GM12878 (cell line): ENCODE results near the gene FLT1. TPM values are rescaled to one million over a fixed set of nuclear protein-coding genes. Genes with fewer than 3 reads are reported as not detected.

Experiments used
- CBFB ChIP-seq: IDR thresholded peaks from 2 replicates; pipeline ENCODE4 v1.6.1; 2016; ENCODE audit warnings: antibody characterized with exemption, low read depth
- CBX3 ChIP-seq: fragments of 200-600 bp; sonication (generic); IDR thresholded peaks from 2 replicates; pipeline ENCODE4 v1.6.1; 2016; ENCODE audit warnings: low read depth, borderline replicate concordance
- CEBPB ChIP-seq, 2 experiments: fragments of 150-350 bp in 1 of 2; IDR thresholded peaks; 2 replicates each; pipeline ENCODE4 v1.6.1; 2012 to 2014; ENCODE audit warnings: low read depth in 2 of 2, low read length in 2 of 2, borderline replicate concordance in 1 of 2, inconsistent platforms in 1 of 2
- CHD4 ChIP-seq: fragments of 200-600 bp; sonication (generic); IDR thresholded peaks from 2 replicates; pipeline ENCODE4 v1.6.1; 2016; ENCODE audit warnings: mild to moderate bottlenecking
- CREB1 ChIP-seq: IDR thresholded peaks from 2 replicates; pipeline ENCODE4 v1.6.1; 2012; ENCODE audit warnings: low read depth, mild to moderate bottlenecking, inconsistent platforms
- EED ChIP-seq: sonication (generic); IDR thresholded peaks from 2 replicates; pipeline ENCODE4 v1.6.1; 2016; ENCODE audit warnings: antibody characterized with exemption, low read depth
- FOS ChIP-seq: IDR thresholded peaks from 3 replicates; pipeline ENCODE4 v1.6.1; 2011; ENCODE audit warnings: borderline replicate concordance; ENCODE audit not compliant: insufficient read length; ENCODE audit errors: extremely low read depth
- GATAD2B ChIP-seq: fragments of 450-650 bp; conservative IDR thresholded peaks from 2 replicates; pipeline ENCODE4 v1.6.1; 2017; ENCODE audit warnings: low read depth, mild to moderate bottlenecking, moderate library complexity
- HDGF ChIP-seq: fragments of 450-650 bp; IDR thresholded peaks from 2 replicates; pipeline ENCODE4 v1.6.1; 2016; ENCODE audit warnings: antibody characterized with exemption
- IKZF1 ChIP-seq: fragments of 450-650 bp; conservative IDR thresholded peaks from 2 replicates; pipeline ENCODE4 v1.6.1; 2017; ENCODE audit warnings: antibody characterized with exemption, mild to moderate bottlenecking
- MEF2A ChIP-seq: IDR thresholded peaks from 2 replicates; pipeline ENCODE4 v1.6.1; 2011; ENCODE audit warnings: low read depth, mild to moderate bottlenecking, low read length, moderate library complexity; ENCODE audit not compliant: insufficient read depth
- NFXL1 ChIP-seq: fragments of 450-650 bp; IDR thresholded peaks from 2 replicates; pipeline ENCODE4 v1.6.1; 2017; ENCODE audit warnings: antibody characterized with exemption, mild to moderate bottlenecking, borderline replicate concordance
- RB1 ChIP-seq: fragments of 450-650 bp; formaldehyde crosslinking; IDR thresholded peaks from 2 replicates; pipeline ENCODE4 v1.6.1; 2017; ENCODE audit warnings: mild to moderate bottlenecking, borderline replicate concordance
- SMARCA5 ChIP-seq: fragments of 450-650 bp; IDR thresholded peaks from 2 replicates; pipeline ENCODE4 v1.6.1; 2017; ENCODE audit warnings: mild to moderate bottlenecking
- TAF1 ChIP-seq: IDR thresholded peaks from 2 replicates; pipeline ENCODE4 v1.6.1; 2011; ENCODE audit warnings: mild to moderate bottlenecking, low read depth, low read length, borderline replicate concordance
- TCF3 ChIP-seq: IDR thresholded peaks from 2 replicates; pipeline ENCODE4 v1.6.1; 2012; ENCODE audit warnings: low read depth, mild to moderate bottlenecking, low read length, borderline replicate concordance; ENCODE audit not compliant: insufficient read depth
- ZNF207 ChIP-seq: fragments of 450-650 bp; IDR thresholded peaks from 2 replicates; pipeline ENCODE4 v1.6.1; 2014; ENCODE audit warnings: antibody characterized with exemption, mild to moderate bottlenecking, borderline replicate concordance
- polyA plus RNA-seq, 11 experiments: library from polyadenylated mRNA; depleted of rRNA in 4 of 11; unstranded in 6 of 11; stranded (reverse) in 5 of 11; fragments of >200 nt; fragmentation: Nextera tagmentation in 4 of 11; fragmentation: Illumina TruSeq in 1 of 11; extraction: Ambion mirVana in 4 of 11; extraction: Trizol in 1 of 11; gene quantifications; 1 replicate in 1 of 11; 2 replicates in 10 of 11; pipeline versions ENCODE4 v1.2.1 to v1.2.3, GENCODE V29; 2011 to 2016; ENCODE audit warnings: inconsistent platforms in 2 of 11, missing spikeins in 2 of 11, low read depth in 1 of 11
- total RNA-seq, 4 experiments: library from RNA; depleted of rRNA in 3 of 4; stranded (reverse); fragments of >200 nt in 3 of 4; fragmentation: Illumina TruSeq in 1 of 4; extraction: Trizol in 1 of 4; gene quantifications; 2 replicates each; pipeline versions ENCODE4 v1.2.1 to v1.2.3, GENCODE V29; 2013 to 2021
- TF ChIP-seq, protein P1 (sequence below): IDR thresholded peaks from 2 replicates; pipeline ENCODE4 v1.6.1; 2012; ENCODE audit warnings: mild to moderate bottlenecking, low read depth, low read length
- TF ChIP-seq, protein P2 (sequence below): IDR thresholded peaks from 2 replicates; pipeline ENCODE4 v1.6.1; 2011; ENCODE audit warnings: borderline replicate concordance, low read depth, mild to moderate bottlenecking, moderate library complexity, low read length; ENCODE audit not compliant: insufficient read depth, poor library complexity, severe bottlenecking
- TF ChIP-seq, protein P3 (sequence below): IDR thresholded peaks from 2 replicates; pipeline ENCODE4 v1.6.1; 2012; ENCODE audit warnings: low read depth, low read length, improper control_type of control experiment

FLT1 gene
- total and polyA plus RNA-seq, 10 of the 15 experiments (the other 5 are each of a cell fraction or from before 2014, with no cell fraction given) = 0.55 to 5.6 (median 0.84) TPM

- TF ChIP-seq, protein P1, sequence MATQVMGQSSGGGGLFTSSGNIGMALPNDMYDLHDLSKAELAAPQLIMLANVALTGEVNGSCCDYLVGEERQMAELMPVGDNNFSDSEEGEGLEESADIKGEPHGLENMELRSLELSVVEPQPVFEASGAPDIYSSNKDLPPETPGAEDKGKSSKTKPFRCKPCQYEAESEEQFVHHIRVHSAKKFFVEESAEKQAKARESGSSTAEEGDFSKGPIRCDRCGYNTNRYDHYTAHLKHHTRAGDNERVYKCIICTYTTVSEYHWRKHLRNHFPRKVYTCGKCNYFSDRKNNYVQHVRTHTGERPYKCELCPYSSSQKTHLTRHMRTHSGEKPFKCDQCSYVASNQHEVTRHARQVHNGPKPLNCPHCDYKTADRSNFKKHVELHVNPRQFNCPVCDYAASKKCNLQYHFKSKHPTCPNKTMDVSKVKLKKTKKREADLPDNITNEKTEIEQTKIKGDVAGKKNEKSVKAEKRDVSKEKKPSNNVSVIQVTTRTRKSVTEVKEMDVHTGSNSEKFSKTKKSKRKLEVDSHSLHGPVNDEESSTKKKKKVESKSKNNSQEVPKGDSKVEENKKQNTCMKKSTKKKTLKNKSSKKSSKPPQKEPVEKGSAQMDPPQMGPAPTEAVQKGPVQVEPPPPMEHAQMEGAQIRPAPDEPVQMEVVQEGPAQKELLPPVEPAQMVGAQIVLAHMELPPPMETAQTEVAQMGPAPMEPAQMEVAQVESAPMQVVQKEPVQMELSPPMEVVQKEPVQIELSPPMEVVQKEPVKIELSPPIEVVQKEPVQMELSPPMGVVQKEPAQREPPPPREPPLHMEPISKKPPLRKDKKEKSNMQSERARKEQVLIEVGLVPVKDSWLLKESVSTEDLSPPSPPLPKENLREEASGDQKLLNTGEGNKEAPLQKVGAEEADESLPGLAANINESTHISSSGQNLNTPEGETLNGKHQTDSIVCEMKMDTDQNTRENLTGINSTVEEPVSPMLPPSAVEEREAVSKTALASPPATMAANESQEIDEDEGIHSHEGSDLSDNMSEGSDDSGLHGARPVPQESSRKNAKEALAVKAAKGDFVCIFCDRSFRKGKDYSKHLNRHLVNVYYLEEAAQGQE = no peak
- TF ChIP-seq SMARCA5 (no peak), IKZF1 (no peak), TAF1 (no peak), GATAD2B (no peak), CREB1 (peak; percentile 91), ZNF207 (no peak), EED (no peak), TCF3 (no peak), HDGF (no peak), NFXL1 (no peak), FOS (no peak), CBX3 (no peak), MEF2A (peak; percentile 67; the same call in 1 of the 2 replicates), CHD4 (no peak), CBFB (no peak), RB1 (no peak), CEBPB (IDR thresholded peaks at IDR 0.05; ENCODE audit: borderline replicate concordance in 1 of 2, low read depth in 2 of 2, low read length in 2 of 2) (peak in 1 of 2 experiments; percentile 18; a peak in 1 of 4 replicates)
- TF ChIP-seq, protein P2, sequence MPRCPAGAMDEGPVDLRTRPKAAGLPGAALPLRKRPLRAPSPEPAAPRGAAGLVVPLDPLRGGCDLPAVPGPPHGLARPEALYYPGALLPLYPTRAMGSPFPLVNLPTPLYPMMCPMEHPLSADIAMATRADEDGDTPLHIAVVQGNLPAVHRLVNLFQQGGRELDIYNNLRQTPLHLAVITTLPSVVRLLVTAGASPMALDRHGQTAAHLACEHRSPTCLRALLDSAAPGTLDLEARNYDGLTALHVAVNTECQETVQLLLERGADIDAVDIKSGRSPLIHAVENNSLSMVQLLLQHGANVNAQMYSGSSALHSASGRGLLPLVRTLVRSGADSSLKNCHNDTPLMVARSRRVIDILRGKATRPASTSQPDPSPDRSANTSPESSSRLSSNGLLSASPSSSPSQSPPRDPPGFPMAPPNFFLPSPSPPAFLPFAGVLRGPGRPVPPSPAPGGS = no peak
- TF ChIP-seq, protein P3, sequence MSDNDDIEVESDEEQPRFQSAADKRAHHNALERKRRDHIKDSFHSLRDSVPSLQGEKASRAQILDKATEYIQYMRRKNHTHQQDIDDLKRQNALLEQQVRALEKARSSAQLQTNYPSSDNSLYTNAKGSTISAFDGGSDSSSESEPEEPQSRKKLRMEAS = no peak
Observed at GRCh38 chr13:28468023-28468915, 26.7 kb downstream of the FLT1 start (continued).
